Keratinocyte (primary cell): ENCODE results near the gene PROM1. TPM values are rescaled to one million over a fixed set of nuclear protein-coding genes. Genes with fewer than 3 reads are reported as not detected.

Experiments
- DNase-seq: peaks from one replicate; pipeline ENCODE4 v3.0.0-alpha.2; 2011; ENCODE audit warnings: low read depth, missing footprints, low spot score
- FAIRE-seq: peaks from 2 replicates; lab custom pipeline; 2011; peaks lifted over from hg19 to GRCh38; lab: Jason Lieb, UNC
- H2AFZ ChIP-seq: 2 replicates; pipeline ENCODE4 v1.6.0; 2012; ENCODE audit warnings: low read length, control low read depth, inconsistent platforms; ENCODE audit not compliant: control insufficient read depth
- H3K27ac ChIP-seq: 2 replicates; pipeline ENCODE4 v1.5.1; 2011; ENCODE audit warnings: low read length; ENCODE audit not compliant: control insufficient read depth, insufficient read depth
- H3K27me3 ChIP-seq: 3 replicates; pipeline ENCODE4 v1.6.0; 2011; ENCODE audit warnings: low read length; ENCODE audit not compliant: control insufficient read depth, insufficient read depth; ENCODE audit errors: extremely low read depth
- H3K36me3 ChIP-seq, 2 experiments: 2 replicates in 1 of 2; 3 replicates in 1 of 2; pipeline ENCODE4 v1.5.1; 2011; ENCODE audit warnings: low read length in 2 of 2, mild to moderate bottlenecking in 1 of 2; ENCODE audit not compliant: control insufficient read depth in 2 of 2, insufficient read depth in 2 of 2; ENCODE audit errors: extremely low read depth in 1 of 2
- H3K4me1 ChIP-seq: 3 replicates; pipeline ENCODE4 v1.5.1; 2011; ENCODE audit warnings: low read length; ENCODE audit not compliant: control insufficient read depth, insufficient read depth; ENCODE audit errors: extremely low read depth
- H3K4me2 ChIP-seq: 3 replicates; pipeline ENCODE4 v1.6.0; 2011; ENCODE audit warnings: low read depth, low read length; ENCODE audit not compliant: control insufficient read depth, insufficient read depth; ENCODE audit errors: extremely low read depth
- H3K4me3 ChIP-seq, 3 experiments: fragments of 200-600 bp in 1 of 3; sonication (generic) in 1 of 3; 2 replicates in 2 of 3; 3 replicates in 1 of 3; pipeline ENCODE4 v1.5.1; 2011 to 2016; ENCODE audit warnings: low read length in 3 of 3, mild to moderate bottlenecking in 3 of 3, control low read depth in 2 of 3, inconsistent platforms in 1 of 3, low read depth in 1 of 3, mixed read lengths in 1 of 3, mixed run types in 1 of 3, moderate library complexity in 1 of 3; ENCODE audit not compliant: control insufficient read depth in 2 of 3, insufficient read depth in 2 of 3; ENCODE audit errors: extremely low read depth in 1 of 3
- H3K79me2 ChIP-seq: 2 replicates; pipeline ENCODE4 v1.6.0; 2012; ENCODE audit warnings: low read length; ENCODE audit not compliant: control insufficient read depth, insufficient read depth
- H3K9ac ChIP-seq: 3 replicates; pipeline ENCODE4 v1.6.0; 2011; ENCODE audit warnings: low read length; ENCODE audit not compliant: control insufficient read depth, insufficient read depth; ENCODE audit errors: extremely low read depth
- H3K9me1 ChIP-seq: 3 replicates; pipeline ENCODE4 v1.6.0; 2011; ENCODE audit warnings: low read length; ENCODE audit not compliant: control insufficient read depth, insufficient read depth; ENCODE audit errors: extremely low read depth
- H3K9me3 ChIP-seq: 2 replicates; pipeline ENCODE4 v1.5.1; 2012; ENCODE audit warnings: low read depth, low read length; ENCODE audit not compliant: control insufficient read depth
- H4K20me1 ChIP-seq: 3 replicates; pipeline ENCODE4 v1.6.0; 2011; ENCODE audit warnings: low read length; ENCODE audit not compliant: control insufficient read depth, insufficient read depth; ENCODE audit errors: extremely low read depth
- EZH2 ChIP-seq: IDR thresholded peaks from one replicate; pipeline ENCODE4 v1.6.1; 2012; ENCODE audit warnings: inconsistent platforms, mild to moderate bottlenecking, low read length, moderate library complexity
- dilution Hi-C: fragments of 300-500 bp; cut with MboI; formaldehyde crosslinking; loops from one replicate; pipeline ENCODE4 v1.7.0; 2020; ENCODE audit warnings: low sequenced_read_pairs; ENCODE audit not compliant: extremely low pct_ligation_motif_present
- polyA plus RNA-seq, 5 experiments: library from polyadenylated mRNA; depleted of rRNA in 3 of 5; stranded (reverse) in 3 of 5; stranded (forward) in 1 of 5; unstranded in 1 of 5; fragments of >200 nt; gene quantifications; 1 replicate in 1 of 5; 2 replicates in 3 of 5; 3 replicates in 1 of 5; pipeline versions ENCODE4 v1.2.1 to v1.2.3, GENCODE V29; 2011 to 2012; ENCODE audit warnings: missing spikeins in 2 of 5, low read depth in 1 of 5, low replicate concordance in 1 of 5
- TF ChIP-seq, protein P1 (sequence below), 3 experiments: IDR thresholded peaks in 1 of 3; conservative IDR thresholded peaks in 1 of 3; optimal IDR thresholded peaks in 1 of 3; 2 replicates in 2 of 3; 3 replicates in 1 of 3; pipeline versions ENCODE3 to v1.5.1; 2011; ENCODE audit warnings: low read length in 3 of 3, mild to moderate bottlenecking in 3 of 3, moderate library complexity in 2 of 3, control low read depth in 1 of 3, inconsistent platforms in 1 of 3; ENCODE audit not compliant: insufficient read depth in 2 of 3; ENCODE audit errors: extremely low read depth in 1 of 3

Gene PROM1
- polyA plus RNA-seq, 1 donor (not counting 4 experiments of a cell fraction or from before 2014, with no cell fraction given), result not detected

DNA sequence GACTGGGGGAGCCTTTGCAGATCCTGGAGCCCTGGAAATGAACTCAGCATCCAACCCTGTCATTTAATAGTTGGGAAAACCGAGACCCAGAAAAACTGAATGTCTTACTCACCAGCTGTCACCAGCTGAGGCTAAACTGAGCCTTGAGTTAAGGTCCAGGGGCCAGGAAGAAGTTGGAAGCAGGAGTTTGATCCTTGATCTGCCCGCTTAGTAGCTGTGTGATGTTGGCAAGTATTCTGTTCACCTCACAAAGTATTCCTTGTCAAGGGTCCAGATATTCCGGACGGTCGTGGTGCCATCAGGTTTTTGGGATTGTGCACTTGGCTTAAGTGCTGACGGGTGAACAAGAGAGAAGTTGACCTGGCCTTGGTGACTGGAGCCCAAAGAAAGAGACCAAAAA lies 30.7 kb upstream of the PROM1 start:
- DNase-seq (no peak), FAIRE-seq (no peak)
- H3K27me3 ChIP-seq, result no peaks in the 10 kb centered on the region
- no peak overlapping the region for H3K9ac ChIP-seq
- no peak overlapping the region for H2AFZ ChIP-seq
- no peaks in the 10 kb centered on the region for H3K9me3 ChIP-seq
- H3K4me1 ChIP-seq, result no peaks in the 10 kb centered on the region
- dilution Hi-C loops, result no loop called here
- no peak overlapping the region for H3K27ac ChIP-seq
- H3K4me2 ChIP-seq, result no peak overlapping the region
- no peaks in the 10 kb centered on the region for H3K36me3 ChIP-seq
- no peak for TF ChIP-seq EZH2
- TF ChIP-seq, protein P1, sequence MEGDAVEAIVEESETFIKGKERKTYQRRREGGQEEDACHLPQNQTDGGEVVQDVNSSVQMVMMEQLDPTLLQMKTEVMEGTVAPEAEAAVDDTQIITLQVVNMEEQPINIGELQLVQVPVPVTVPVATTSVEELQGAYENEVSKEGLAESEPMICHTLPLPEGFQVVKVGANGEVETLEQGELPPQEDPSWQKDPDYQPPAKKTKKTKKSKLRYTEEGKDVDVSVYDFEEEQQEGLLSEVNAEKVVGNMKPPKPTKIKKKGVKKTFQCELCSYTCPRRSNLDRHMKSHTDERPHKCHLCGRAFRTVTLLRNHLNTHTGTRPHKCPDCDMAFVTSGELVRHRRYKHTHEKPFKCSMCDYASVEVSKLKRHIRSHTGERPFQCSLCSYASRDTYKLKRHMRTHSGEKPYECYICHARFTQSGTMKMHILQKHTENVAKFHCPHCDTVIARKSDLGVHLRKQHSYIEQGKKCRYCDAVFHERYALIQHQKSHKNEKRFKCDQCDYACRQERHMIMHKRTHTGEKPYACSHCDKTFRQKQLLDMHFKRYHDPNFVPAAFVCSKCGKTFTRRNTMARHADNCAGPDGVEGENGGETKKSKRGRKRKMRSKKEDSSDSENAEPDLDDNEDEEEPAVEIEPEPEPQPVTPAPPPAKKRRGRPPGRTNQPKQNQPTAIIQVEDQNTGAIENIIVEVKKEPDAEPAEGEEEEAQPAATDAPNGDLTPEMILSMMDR (optimal IDR thresholded peaks at IDR 0.05 in 1 of 3, IDR thresholded peaks at IDR 0.05 in 1 of 3, conservative IDR thresholded peaks at IDR 0.05 in 1 of 3; ENCODE audit: extremely low read depth in 1 of 3, insufficient read depth in 2 of 3, low read length in 3 of 3), result no peak
- no peak overlapping the region for H3K4me3 ChIP-seq
- no peaks in the 10 kb centered on the region for H4K20me1 ChIP-seq
- H3K9me1 ChIP-seq, result no peaks in the 10 kb centered on the region
- H3K79me2 ChIP-seq, result no peaks in the 10 kb centered on the region

DNA sequence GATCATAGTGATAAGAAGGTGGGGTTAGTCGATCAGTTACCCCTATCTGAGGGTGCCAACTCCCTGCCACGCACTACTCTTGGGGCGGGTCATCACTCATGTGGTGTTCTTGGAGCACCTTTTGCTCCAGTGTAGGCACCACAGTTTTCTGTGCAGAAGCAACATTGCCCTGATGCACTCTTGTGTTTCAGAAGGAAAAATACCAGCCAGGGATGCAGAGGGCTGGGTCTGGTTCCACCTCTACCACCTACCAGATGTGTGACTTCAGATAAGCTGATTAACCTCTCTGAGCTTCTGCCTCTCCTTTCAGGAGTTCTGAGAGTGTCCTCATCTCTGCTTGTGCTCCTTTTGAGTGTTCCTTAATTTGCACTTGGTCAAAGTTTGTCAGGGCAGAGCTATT lies 29.9 kb upstream of the PROM1 start:
- no peaks in the 10 kb centered on the region for H4K20me1 ChIP-seq
- no peak overlapping the region for H3K27ac ChIP-seq
- H3K9ac ChIP-seq, result no peak overlapping the region
- H2AFZ ChIP-seq, result no peak overlapping the region
- no peak overlapping the region for H3K4me3 ChIP-seq
- no peak for DNase-seq
- H3K9me3 ChIP-seq, result no peaks in the 10 kb centered on the region
- TF ChIP-seq EZH2, result no peak
- TF ChIP-seq, protein P1 (optimal IDR thresholded peaks at IDR 0.05 in 1 of 3, IDR thresholded peaks at IDR 0.05 in 1 of 3, conservative IDR thresholded peaks at IDR 0.05 in 1 of 3; ENCODE audit: extremely low read depth in 1 of 3, insufficient read depth in 2 of 3, low read length in 3 of 3), result no peak
- no peaks in the 10 kb centered on the region for H3K4me1 ChIP-seq
- H3K9me1 ChIP-seq, result no peaks in the 10 kb centered on the region
- H3K79me2 ChIP-seq, result no peaks in the 10 kb centered on the region
- no peaks in the 10 kb centered on the region for H3K36me3 ChIP-seq
- no peaks in the 10 kb centered on the region for H3K27me3 ChIP-seq
- H3K4me2 ChIP-seq, result no peak overlapping the region
- dilution Hi-C loops, result no loop called here
- FAIRE-seq, result no peak
